HuH-7 (cell line): ENCODE measurements around the gene RRP8.

Source experiments
- DNase-seq: peaks from one replicate; pipeline ENCODE4 v3.0.0; 2011; ENCODE audit warnings: low spot score

Gene RRP8

GRCh38 chr11:6603287-6604080 is at the start of gene RRP8, which contains the start of gene ILK:
Gene RRP8, minus strand, starts transcription at chr11:6603616. Its CDS starts 114 bp downstream, at chr11:6603502.
Gene ILK, plus strand, starts transcription at chr11:6603774. Its CDS starts 498 bp downstream, at chr11:6604272.
- peak; percentile 91 for DNase-seq

- no peak for DNase-seq
Observed at GRCh38 chr11:6653097-6653496, 49.7 kb upstream of the RRP8 start.

DNA sequence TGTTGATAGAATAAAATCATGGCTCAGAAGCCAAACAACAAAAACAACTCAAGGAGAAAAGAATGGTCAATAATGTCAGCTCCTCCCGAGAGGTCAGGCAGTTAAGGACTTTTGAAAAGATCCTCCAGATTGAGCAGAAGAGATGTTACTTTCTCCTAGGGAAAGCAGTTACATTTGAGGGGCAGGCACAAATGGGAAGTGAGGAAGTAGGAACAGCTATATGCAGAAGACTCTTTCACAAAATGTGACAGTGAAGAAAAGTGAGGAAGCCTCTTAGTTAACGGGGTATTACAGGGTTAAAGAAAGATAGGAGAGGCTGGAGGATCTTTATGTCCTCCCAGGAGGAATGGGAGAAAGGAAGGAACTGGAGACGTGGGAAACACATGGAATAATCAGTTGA is 48.8 kb upstream of the RRP8 start:
- no peak for DNase-seq

GRCh38 chr11:6650980-6651379 is 47.6 kb upstream of the RRP8 start:
- no peak for DNase-seq

DNA sequence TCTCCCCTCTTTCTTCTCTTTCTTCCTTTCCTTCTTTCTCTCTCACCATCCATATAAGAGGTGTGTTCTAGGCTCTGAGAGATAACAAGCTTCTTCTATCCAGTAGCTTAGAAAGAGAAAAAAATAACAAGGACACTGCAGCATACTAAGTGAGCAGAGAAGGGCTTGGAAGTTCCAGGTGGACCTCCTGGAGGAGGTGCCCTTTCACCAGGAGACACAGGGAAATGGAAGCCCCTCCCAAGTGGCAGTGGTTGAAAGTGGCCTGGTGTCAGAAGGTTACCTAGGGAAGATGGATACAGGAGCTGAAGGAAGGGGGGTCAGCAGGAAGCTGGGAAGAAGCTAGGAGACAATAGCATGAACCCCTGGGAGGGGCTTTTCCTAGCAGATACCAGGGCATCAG is 46.7 kb upstream of the RRP8 start:
- DNase-seq = no peak

GRCh38 chr11:6648501-6648900 is 45.1 kb upstream of the RRP8 start:
- no peak for DNase-seq

- no peak for DNase-seq
Observed at GRCh38 chr11:6647836-6648235, 44.4 kb upstream of the RRP8 start.

- no peak for DNase-seq
Observed at GRCh38 chr11:6646918-6647679, 43.7 kb upstream of the RRP8 start.

DNA sequence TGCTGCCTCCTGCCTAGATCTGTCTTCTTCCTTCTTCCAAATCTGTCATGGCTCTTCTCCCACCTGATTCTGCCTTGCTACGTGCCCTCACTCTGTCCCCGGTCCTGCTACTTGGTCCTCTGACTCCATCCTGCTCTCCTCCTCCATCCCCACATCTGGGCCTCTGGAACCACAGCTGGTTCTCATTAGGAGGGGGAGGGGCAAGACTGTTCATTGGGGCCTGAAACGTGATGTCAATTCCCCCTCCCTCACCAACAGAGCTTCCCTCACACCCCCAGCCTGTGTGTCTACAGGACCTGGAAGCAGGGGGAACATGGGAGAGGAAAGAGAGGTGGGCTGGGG is 43.1 kb upstream of the RRP8 start:
- DNase-seq = no peak

GRCh38 chr11:6646071-6646470 is 42.7 kb upstream of the RRP8 start:
- DNase-seq = no peak

DNA sequence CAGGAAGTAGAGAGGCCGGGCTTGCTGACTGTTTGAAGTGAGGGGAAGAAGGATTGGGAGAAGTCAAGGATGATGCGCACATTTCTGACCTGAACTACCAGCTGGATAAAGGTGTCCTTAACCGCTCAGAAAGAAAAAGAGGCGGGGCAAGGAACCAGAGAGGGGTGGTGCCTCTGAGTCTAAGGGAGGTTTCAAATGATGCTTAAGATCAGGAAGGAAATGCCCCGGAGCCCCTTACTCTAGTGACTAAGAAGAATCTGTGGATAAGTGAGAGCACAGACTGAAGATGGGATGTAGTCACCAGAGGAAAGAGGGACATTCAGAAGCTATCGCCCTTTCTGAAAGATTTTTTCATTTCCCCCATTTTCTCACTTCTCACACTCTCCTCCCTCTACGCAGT is 39.5 kb upstream of the RRP8 start:
- DNase-seq = no peak

GRCh38 chr11:6640985-6641701 is 37.7 kb upstream of the RRP8 start:
- no peak for DNase-seq

DNA sequence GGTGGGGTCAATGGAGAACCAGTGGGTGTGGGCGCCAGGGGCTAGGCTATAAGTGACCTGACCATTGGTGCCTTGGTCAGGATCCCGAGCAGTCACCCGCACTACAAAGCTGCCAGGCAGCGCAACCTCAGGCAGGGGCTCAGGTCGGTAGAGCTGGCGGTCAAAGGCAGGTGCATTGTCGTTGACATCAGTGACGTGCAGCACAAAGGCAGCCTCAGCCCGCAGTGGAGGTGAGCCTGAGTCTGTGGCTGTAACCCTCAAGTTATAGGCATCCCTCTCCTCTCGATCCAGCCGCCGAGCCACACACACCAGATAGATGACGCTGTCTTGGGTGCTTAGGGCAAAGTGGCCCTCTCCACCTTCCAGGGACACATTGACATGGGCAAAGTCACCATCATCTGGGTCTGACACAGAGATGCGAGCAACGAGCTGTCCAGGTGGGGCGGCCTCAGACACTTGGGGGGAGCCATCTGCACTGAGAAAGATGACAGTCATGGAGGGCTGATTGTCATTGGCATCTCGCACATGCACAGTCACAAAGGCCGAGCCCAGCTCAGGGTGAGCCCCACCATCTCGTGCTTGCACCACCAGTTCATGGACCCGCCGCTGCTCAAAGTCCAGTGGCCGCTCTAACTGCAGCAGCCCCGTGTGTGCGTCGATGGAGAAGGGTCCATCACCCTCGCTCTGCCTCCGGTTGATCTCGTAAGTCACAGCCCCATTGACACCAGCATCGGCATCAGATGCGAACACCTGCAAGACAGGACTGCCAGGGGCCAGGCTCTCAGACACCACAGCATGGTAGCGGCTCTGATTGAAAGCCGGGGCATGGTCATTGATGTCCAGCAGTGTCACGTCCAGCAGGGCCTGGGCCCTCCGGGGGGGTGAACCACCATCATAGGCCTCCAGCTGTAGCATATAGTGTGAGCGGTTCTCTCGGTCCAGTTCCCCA is 36.9 kb upstream of the RRP8 start:
- DNase-seq = no peak

DNA sequence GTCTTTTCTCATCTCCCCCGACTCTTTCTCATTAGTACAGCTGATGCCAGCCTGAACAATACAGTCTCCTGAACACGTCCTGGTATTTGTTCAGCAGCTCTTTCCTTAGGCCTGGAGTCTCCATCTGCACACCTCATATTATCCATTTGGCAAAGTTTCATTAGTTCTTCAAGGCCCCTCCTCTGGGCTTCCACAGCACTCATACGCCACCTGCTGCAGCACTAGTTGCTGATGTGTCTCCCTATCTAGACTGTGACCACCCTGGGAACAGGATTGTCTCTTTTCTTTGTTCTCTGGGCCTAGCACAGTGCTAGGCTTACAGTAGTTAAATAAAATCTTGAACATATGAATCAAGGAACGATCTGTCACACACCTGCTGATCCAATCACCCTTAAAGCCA is 35.0 kb upstream of the RRP8 start:
- no peak for DNase-seq

DNA sequence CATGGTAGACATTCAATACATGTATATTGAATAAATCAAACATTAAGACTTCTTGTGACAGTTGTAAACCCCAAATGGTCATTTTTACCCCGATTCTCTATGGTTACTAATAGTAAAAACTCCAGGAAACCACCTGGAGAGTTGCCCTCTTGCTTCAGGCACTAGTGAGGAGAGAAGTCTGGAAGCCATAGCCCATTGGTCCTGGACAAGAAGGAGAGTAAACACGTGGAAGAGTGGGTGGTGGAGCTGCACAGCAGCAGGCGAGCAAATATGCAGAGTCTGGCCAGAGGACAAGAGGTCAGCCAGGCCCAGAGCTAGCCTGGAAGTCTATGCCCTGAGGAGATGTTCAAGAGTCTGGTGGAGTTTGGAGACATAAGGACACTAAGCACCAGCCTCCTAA is 34.5 kb upstream of the RRP8 start:
- DNase-seq = no peak

GRCh38 chr11:6636480-6636879 is 33.1 kb upstream of the RRP8 start:
- no peak for DNase-seq

GRCh38 chr11:6635082-6635932 is 31.9 kb upstream of the RRP8 start:
- peak; percentile 80 for DNase-seq

- no peak for DNase-seq
Observed at GRCh38 chr11:6634534-6634933, 31.1 kb upstream of the RRP8 start.

- no peak for DNase-seq
Observed at GRCh38 chr11:6633422-6634408, 30.3 kb upstream of the RRP8 start.
